GM23248 (cell line): ENCODE results near the gene STK40.

ENCODE experiments used
- EZH2 ChIP-seq: fragments of 200-600 bp; sonication (generic); IDR thresholded peaks from 2 replicates; pipeline ENCODE4 v1.6.1; 2018; ENCODE audit warnings: antibody characterized with exemption, mild to moderate bottlenecking; ENCODE audit not compliant: insufficient read depth, poor library complexity, severe bottlenecking
- EZH2phosphoT487 ChIP-seq: fragments of 200-600 bp; sonication (generic); IDR thresholded peaks from 2 replicates; pipeline ENCODE4 v1.6.1; 2018; ENCODE audit warnings: antibody characterized with exemption, moderate library complexity, mild to moderate bottlenecking, low read depth; ENCODE audit not compliant: insufficient read depth

DNA sequence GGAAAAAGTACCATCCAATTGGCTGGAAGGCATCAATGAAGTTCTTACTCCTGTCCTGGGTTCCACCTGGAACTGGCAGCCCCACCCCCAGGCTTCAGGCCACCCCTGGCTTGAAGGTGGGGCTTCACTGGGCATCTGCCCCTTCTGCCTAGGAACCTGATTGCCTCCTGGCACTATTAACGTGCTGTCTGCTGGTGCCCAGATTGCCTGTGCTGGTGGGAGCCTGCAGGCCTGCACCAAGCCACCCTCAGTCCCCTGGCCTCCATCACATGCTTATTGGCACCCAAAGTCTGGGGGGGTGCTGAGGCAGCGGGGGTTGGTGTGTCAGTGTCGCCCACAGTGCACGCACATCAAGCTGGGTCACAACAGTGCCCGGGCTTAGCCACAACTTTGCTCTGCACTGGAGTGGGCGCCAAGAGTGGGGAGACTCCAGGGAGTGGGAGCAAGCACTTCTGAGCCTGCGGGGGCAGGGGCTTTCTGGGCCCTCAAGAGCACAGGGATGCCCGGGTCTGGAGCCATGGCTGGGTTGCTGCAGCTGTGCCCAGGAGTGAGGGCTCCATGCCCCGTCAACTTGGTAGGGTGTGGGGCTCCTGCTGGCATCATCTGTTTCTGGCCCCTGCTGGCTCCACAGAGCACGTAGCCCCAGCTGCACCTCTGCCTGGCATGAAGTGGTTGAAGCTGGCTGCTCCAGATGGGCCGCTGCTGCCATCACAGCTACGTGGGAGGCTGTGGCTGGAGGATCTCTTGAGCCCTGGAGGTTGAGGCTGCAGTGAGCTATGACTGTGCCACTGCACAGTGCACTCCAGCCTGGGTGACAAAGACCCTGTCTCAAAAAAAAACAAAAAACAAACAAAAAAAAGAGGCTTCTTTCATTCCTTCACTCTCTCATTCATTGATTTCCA lies 16.1 kb upstream of the STK40 start:
- no peak for TF ChIP-seq EZH2
- no peak for TF ChIP-seq EZH2phosphoT487
